ELF-1 (cell line): Measurements from ENCODE around the gene XAGE2.

Source experiments
- DNase-seq: peaks from one replicate; pipeline ENCODE4 v3.0.0-alpha.2; 2016; ENCODE audit warnings: low read depth, low spot score

Gene XAGE2

GRCh38 chrX:52424656-52425055, 55.8 kb downstream of the XAGE2 start:
- no peak for DNase-seq
